GM12878 (cell line): Measurements from ENCODE around the gene GOSR2. TPM values are rescaled to one million over a fixed set of nuclear protein-coding genes. Genes with fewer than 3 reads are reported as not detected.

Experiments
- ATAC-seq: fragments of 200-7000 bp; cut with Tn5 transposase; 3 replicates; pipeline ENCODE4 v1.9.1; 2020; ENCODE audit warnings: mild to moderate bottlenecking, moderate library complexity
- BruUV-seq: library from RNA; stranded (reverse); fragments of 400-500 nt; replicated peaks from 2 replicates; lab custom pipeline; 2021; lab: Mats Ljungman, UMichigan
- CTCF ChIA-PET: fragments of 300-600 bp; sonication (Branson Sonifier 250); formaldehyde crosslinking; extraction: SDS; loops from one replicate; lab custom pipeline; 2021; ENCODE audit warnings: inconsistent platforms; lab: Yijun Ruan, JAX
- POLR2A ChIA-PET: fragments of 350-600 bp; formaldehyde crosslinking; extraction: SDS; loops from one replicate; lab custom pipeline; 2021; ENCODE audit warnings: inconsistent platforms; lab: Charles Lee
- RAD21 ChIA-PET: fragments of 300-600 bp; sonication (Branson Sonifier 250); formaldehyde crosslinking; loops from one replicate; lab custom pipeline; 2023; ENCODE audit warnings: antibody characterized with exemption; ENCODE audit not compliant: unreplicated experiment; lab: Charles Lee
- SMC1A ChIA-PET: fragments of 300-600 bp; sonication (Branson Sonifier 250); formaldehyde crosslinking; loops from one replicate; lab custom pipeline; 2023; ENCODE audit not compliant: unreplicated experiment, uncharacterized antibody; lab: Charles Lee
- DNase-seq: peaks from one replicate; pipeline ENCODE4 v3.0.0-alpha.2; 2011; ENCODE audit warnings: low read depth, low spot score
- FAIRE-seq: peaks from 3 replicates; lab custom pipeline; 2011; peaks lifted over from hg19 to GRCh38; lab: Jason Lieb, UNC
- H2AFZ ChIP-seq: 2 replicates; pipeline ENCODE4 v1.6.0; 2011; ENCODE audit warnings: low read depth, low read length, control low read depth; ENCODE audit not compliant: control insufficient read depth
- H3K27ac ChIP-seq: 2 replicates; pipeline ENCODE4 v1.5.1; 2011; ENCODE audit warnings: control low read depth; ENCODE audit not compliant: control insufficient read depth, insufficient read depth
- H3K27me3 ChIP-seq, 2 experiments: replicated peaks in 1 of 2; 2 replicates each; pipeline versions ENCODE4 v1.6.0 to v1.6.1; 2011; ENCODE audit warnings: low read length in 1 of 2; ENCODE audit not compliant: control insufficient read depth in 2 of 2, insufficient read depth in 2 of 2
- H3K36me3 ChIP-seq, 2 experiments: 2 replicates each; pipeline ENCODE4 v1.5.1; 2011; ENCODE audit warnings: low read length in 1 of 2; ENCODE audit not compliant: control insufficient read depth in 2 of 2, insufficient read depth in 2 of 2
- H3K4me1 ChIP-seq: 2 replicates; pipeline ENCODE4 v1.6.1; 2011; ENCODE audit warnings: mild to moderate bottlenecking, low read length, moderate library complexity, mixed read lengths; ENCODE audit not compliant: control insufficient read depth, insufficient read depth
- H3K4me2 ChIP-seq: 2 replicates; pipeline ENCODE4 v1.6.0; 2011; ENCODE audit warnings: control low read depth; ENCODE audit not compliant: control insufficient read depth, insufficient read depth
- H3K4me3 ChIP-seq: fragments of 200-600 bp; sonication (generic); 2 replicates; pipeline ENCODE4 v1.5.1; 2016
- H3K79me2 ChIP-seq: 2 replicates; pipeline ENCODE4 v1.6.0; 2011; ENCODE audit warnings: low read length; ENCODE audit not compliant: control insufficient read depth, insufficient read depth
- H3K9ac ChIP-seq: 2 replicates; pipeline ENCODE4 v1.8.0; 2011; ENCODE audit warnings: low read length, control low read depth, mixed read lengths; ENCODE audit not compliant: control insufficient read depth, insufficient read depth
- H3K9me3 ChIP-seq: replicated peaks from 3 replicates; pipeline ENCODE4 v1.5.1; 2011; ENCODE audit warnings: mild to moderate bottlenecking, low read length; ENCODE audit not compliant: control insufficient read depth, insufficient read depth
- H4K20me1 ChIP-seq: 2 replicates; pipeline ENCODE4 v1.6.0; 2011; ENCODE audit not compliant: control insufficient read depth, insufficient read depth
- BRCA1 ChIP-seq: IDR thresholded peaks from 2 replicates; pipeline ENCODE4 v1.6.1; 2011; ENCODE audit warnings: low read depth, low read length, improper control_type of control experiment
- CTCF ChIP-seq, 3 experiments: IDR thresholded peaks in 2 of 3; conservative IDR thresholded peaks in 1 of 3; 2 replicates each; pipeline ENCODE4 v1.5.1; 2011; ENCODE audit warnings: low read depth in 3 of 3, low read length in 3 of 3, mild to moderate bottlenecking in 3 of 3, control low read depth in 2 of 3, moderate library complexity in 2 of 3, inconsistent platforms in 1 of 3, mixed read lengths in 1 of 3; ENCODE audit not compliant: control insufficient read depth in 2 of 3, insufficient read depth in 1 of 3; ENCODE audit errors: extremely low read depth in 1 of 3
- SMARCA5 ChIP-seq: fragments of 450-650 bp; IDR thresholded peaks from 2 replicates; pipeline ENCODE4 v1.6.1; 2017; ENCODE audit warnings: mild to moderate bottlenecking
- SMC3 ChIP-seq: IDR thresholded peaks from 2 replicates; pipeline ENCODE4 v1.6.1; 2011; ENCODE audit warnings: low read length, improper control_type of control experiment, borderline replicate concordance
- TCF3 ChIP-seq: IDR thresholded peaks from 2 replicates; pipeline ENCODE4 v1.6.1; 2012; ENCODE audit warnings: low read depth, mild to moderate bottlenecking, low read length, borderline replicate concordance; ENCODE audit not compliant: insufficient read depth
- WGBS: methylation state at CpG from one replicate; pipeline ENCODE4 v1.1.6; 2016; ENCODE audit warnings: low lambda C conversion rate; ENCODE audit not compliant: insufficient replicate concordance, insufficient coverage; ENCODE audit errors: missing lambda C conversion rate; 5-methylcytosine and 5-hydroxymethylcytosine counted together
- in situ Hi-C: fragments of 300-500 bp; cut with MboI; formaldehyde crosslinking; loops from 9 replicates; pipeline ENCODE4 v1.14.3; 2018; ENCODE audit warnings: mixed read lengths
- intact Hi-C: fragments of 100-400 bp; cut with micrococcal nuclease; formaldehyde crosslinking; loops from one replicate; pipeline ENCODE4 v1.14.2; 2022; ENCODE audit not compliant: unreplicated experiment
- polyA plus RNA-seq, 11 experiments: library from polyadenylated mRNA; depleted of rRNA in 4 of 11; unstranded in 6 of 11; stranded (reverse) in 5 of 11; fragments of >200 nt; fragmentation: Nextera tagmentation in 4 of 11; fragmentation: Illumina TruSeq in 1 of 11; extraction: Ambion mirVana in 4 of 11; extraction: Trizol in 1 of 11; gene quantifications; 1 replicate in 1 of 11; 2 replicates in 10 of 11; pipeline versions ENCODE4 v1.2.1 to v1.2.3, GENCODE V29; 2011 to 2016; ENCODE audit warnings: inconsistent platforms in 2 of 11, missing spikeins in 2 of 11, low read depth in 1 of 11
- total RNA-seq, 4 experiments: library from RNA; depleted of rRNA in 3 of 4; stranded (reverse); fragments of >200 nt in 3 of 4; fragmentation: Illumina TruSeq in 1 of 4; extraction: Trizol in 1 of 4; gene quantifications; 2 replicates each; pipeline versions ENCODE4 v1.2.1 to v1.2.3, GENCODE V29; 2013 to 2021

Gene GOSR2
- total and polyA plus RNA-seq, 10 of the 15 experiments (the other 5 are each of a cell fraction or from before 2014, with no cell fraction given) = 30.1 to 64.5 (median 47.0) TPM

DNA sequence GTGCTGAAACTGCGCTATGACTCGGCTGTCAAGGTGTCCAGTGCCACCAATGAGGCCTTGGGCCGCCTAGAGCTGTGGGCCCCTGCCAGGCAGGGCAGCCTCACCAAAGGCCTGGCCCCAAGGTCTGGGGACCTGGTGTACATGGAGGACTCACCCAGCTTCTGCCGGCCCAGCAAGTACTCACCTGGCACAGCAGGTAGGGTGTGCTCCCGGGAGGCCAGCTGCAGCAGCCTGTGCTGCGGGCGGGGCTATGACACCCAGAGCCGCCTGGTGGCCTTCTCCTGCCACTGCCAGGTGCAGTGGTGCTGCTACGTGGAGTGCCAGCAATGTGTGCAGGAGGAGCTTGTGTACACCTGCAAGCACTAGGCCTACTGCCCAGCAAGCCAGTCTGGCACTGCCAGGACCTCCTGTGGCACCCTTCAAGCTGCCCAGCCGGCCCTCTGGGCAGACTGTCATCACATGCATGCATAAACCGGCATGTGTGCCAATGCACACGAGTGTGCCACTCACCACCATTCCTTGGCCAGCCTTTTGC lies 46.5 kb upstream of the GOSR2 start:
- WGBS = 38% methylated on average over 12 of the region's 12 CpGs
- CTCF ChIA-PET = interaction anchor here (0.7 kb wide), 1 partner anchor 94 kb away, joined by 3 read pairs; no protein-coding TSS in a partner anchor
- Histone ChIP-seq H4K20me1 (no peaks in the 10 kb centered on the region), H3K79me2 (no peaks in the 10 kb centered on the region), H3K36me3 (no peaks in the 10 kb centered on the region), H3K27ac (no peak overlapping the region), H3K4me3 (no peak overlapping the region)
- POLR2A ChIA-PET = no interaction called here
- peak; percentile 40 to 48 (median 46) for TF ChIP-seq CTCF (IDR thresholded peaks at IDR 0.05 in 2 of 3, conservative IDR thresholded peaks at IDR 0.05 in 1 of 3; ENCODE audit: control insufficient read depth in 2 of 3, extremely low read depth in 1 of 3, insufficient read depth in 1 of 3, low read depth in 3 of 3, low read length in 3 of 3)
- 0 out of 2 replicates have a peak, but pooled peaks have one; percentile 53 for TF ChIP-seq TCF3
- no peak for TF ChIP-seq BRCA1
- peak; percentile 42; the same call in 1 of the 2 replicates for TF ChIP-seq SMC3
- no peak for TF ChIP-seq SMARCA5
- TF ChIP-seq, all 136 proteins: peak for 3
- H3K27me3 ChIP-seq = no peaks in the 10 kb centered on the region
- DNase-seq (no peak), ATAC-seq (peak; percentile 93), FAIRE-seq (no peak)
- no TSS peak for BruUV-seq
- intact Hi-C loops (loop anchor here (10.0 kb wide), 1 partner anchor 52 kb away; no protein-coding TSS in a partner anchor), in situ Hi-C loops (no loop called here)
- H3K9me3 ChIP-seq = no peaks in the 10 kb centered on the region
- SMC1A ChIA-PET = no interaction called here
- H2AFZ ChIP-seq = no peak overlapping the region
- H3K9ac ChIP-seq = no peak overlapping the region
- no peak overlapping the region for H3K4me2 ChIP-seq
- H3K4me1 ChIP-seq = no peaks in the 10 kb centered on the region
- RAD21 ChIA-PET = no interaction called here
